GM18502 (cell line): ENCODE data around the gene SH3PXD2B.
"Not testable (repeated sequence)": the region's sequence is repeated elsewhere in the genome, so short reads cannot be mapped to it uniquely, and the experiment has no call there.

Experiments
- ATAC-seq: cut with Tn5 transposase; IDR thresholded peaks from one replicate; pipeline ENCODE4 v1.9.1; 2021; ENCODE audit warnings: mild to moderate bottlenecking; ENCODE audit not compliant: unreplicated experiment, poor library complexity

The SH3PXD2B gene

DNA sequence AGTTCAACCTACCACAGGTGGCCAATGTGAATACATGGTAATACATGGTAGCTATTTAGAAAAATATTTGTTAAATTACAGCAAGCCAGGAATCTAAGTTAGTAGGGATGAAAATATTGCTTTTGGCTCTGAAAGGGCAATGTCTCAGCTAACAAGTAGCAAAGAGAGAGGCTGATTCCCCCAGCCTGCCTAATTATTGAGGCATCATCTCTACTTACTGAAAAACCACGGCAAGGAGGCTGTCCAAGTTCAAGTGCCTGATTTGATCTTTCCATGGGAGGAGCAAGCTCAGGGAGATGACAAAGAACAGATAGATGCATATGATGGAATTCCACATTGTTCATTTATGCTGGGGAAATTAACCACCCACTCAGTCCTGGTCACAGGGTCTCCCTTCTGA, 142.0 kb downstream of the SH3PXD2B start:
- ATAC-seq: no peak

DNA sequence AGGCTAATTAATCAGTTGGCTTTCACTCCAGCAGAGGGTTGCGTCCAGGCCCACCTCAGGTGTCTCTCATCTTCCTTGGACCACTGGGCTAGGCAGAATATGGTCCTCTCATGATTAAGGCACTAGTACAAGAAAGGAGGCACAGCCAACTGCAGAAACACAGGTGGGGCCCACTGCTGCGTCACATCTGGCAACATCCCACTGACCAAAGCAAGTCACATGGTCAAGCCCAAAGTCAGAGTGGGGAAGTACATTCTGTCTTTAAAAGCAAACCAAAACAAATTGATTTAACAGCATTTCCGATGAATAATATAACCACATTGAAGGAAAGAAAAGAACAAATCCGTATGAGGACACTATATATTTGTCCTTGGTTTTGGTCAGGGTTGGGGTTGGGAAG, 142.7 kb downstream of the SH3PXD2B start:
- no peak for ATAC-seq

DNA sequence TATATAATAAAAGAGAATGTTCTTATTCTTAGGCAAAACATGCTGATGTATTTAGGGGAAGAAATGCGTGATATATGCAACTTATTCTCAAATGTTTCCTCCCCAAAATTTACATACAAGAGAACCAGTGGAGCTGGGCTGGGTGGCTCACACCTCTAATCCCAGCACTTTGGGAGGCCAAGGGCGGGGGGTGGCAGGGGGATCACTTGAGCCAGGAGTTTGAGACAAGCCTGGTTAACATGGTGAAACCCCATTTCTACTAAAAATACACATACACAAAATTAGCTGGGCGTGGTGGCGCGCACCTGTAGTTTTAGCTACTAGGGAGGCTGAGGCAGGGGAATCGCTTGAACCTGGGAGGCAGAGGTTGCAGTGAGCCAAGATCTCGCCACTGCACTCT, 143.3 kb downstream of the SH3PXD2B start:
- no peak for ATAC-seq

DNA sequence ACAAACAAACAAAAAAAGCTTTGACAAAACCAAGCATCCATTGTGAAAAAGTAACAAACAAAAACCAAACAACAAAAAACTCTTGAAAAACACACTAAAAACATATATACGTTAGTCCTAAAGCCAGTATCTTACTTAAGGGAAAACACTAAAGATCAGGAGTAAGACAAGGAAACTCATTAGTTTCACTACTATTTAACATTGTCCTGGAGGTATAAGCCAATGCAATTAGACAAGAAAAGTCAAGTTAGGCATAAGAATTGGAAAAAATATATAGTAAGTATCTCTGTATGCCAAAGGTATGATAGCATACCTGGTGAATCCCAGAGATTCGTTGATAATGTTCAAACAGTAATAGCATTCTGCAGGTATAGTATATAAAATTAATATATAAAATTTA, 148.9 kb downstream of the SH3PXD2B start:
- ATAC-seq: no peak

DNA sequence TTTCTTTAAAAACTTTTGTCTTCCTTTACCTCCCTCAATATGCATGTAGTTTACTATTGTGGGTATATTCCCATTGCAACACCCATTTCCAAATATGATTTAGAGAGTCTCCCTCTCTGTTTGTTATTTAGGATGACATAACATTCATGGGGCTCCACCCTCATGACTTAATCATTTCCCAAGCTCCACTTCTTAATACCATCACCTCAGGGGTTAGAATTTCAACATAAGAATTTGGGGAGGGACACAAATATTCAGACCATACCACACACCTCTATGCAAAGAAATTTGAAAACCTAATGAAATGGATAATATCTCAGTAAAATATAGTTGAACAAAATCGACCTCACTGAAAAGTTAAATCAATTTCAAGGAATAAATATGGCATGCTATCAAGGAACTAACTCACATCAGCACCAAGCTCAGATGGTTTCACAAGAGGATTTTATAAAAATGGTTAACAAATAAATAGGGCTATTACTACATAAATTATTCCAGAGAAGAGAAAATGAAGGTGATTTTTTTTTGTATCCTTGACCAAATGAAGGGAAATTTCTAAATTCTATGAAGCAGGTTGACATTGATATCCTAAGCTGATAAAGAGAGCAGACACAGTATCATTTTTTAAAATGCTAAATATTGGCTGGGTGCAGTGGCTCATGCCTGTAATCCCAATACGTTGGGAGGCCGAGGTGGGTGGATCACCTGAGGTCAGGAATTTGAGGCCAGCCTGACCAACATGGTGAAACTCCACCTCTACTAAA, 150.6 kb downstream of the SH3PXD2B start:
- ATAC-seq: no peak

DNA sequence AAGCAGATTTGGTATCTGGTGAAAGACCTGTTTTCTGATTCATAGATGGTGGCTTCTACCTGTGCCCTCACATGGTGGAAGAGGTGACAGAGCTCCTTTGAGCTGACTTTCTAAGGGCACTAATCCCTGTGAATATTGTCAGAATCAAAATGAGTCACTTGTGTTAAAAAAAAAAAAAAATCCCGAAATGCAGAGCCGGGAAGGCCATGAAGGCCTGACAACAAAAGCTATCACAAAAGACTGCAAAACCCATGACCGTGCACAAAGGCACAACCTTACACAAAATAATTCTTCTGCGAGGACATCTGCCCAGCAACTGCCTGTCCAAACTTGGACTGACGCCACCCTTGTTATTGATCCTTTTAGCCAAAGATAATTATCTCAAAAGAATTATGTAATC, 151.2 kb downstream of the SH3PXD2B start:
- no peak for ATAC-seq

DNA sequence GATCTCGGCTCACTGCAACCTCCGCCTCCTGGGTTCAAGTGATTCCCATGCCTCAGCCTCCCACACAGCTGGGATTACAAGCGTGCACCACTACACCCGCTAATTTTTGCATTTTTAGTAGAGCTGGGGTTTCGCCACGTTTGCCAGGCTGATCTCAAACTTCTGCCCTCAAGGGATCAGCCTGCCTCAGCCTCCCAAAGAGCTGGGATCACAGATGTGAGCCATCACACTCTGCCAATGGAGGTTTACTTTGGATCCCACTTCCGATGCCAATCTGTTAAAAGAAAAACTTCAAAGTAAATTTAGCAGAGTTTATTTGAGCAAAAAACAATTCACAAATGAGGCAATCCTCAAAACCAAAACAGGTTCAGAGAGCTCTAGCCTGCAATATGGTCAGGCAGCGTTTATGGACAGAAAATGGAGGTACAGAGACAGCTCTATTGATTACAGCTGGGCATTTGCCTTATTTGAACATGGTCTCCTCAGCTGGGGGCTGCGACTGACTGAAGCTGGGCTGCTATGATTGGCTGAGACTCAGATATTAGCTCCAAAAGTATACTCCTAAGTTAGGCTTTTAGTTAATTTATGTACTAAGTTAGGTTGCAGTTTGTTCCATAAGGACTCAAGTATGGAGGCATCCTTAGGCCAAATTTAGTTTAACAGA, 152.1 kb downstream of the SH3PXD2B start:
- ATAC-seq: no peak

DNA sequence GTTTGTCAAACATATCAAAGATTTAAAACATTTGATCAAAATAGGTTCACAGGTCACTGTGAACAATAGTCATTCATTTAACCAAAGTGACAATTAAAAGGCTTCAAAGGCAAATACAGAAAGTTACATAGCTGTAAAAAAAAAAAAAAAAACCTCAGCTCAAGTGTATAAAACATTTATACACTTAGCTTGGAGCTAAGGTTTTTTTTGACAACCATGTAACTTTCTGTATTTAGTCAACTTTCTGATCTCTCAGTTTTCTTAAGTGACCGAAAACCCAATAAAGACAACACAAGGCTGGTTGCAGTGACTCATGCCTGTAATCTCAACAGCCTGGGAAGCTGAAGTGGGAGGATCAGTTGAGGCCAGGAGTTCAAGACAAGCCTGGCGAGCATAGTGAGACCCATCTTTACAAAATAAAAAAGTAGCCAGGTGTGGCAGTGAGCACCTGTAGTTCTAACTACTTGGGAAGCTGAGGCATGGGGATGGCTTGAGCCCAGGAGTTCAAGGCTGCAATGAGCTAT, 154.3 kb downstream of the SH3PXD2B start:
- no peak for ATAC-seq

DNA sequence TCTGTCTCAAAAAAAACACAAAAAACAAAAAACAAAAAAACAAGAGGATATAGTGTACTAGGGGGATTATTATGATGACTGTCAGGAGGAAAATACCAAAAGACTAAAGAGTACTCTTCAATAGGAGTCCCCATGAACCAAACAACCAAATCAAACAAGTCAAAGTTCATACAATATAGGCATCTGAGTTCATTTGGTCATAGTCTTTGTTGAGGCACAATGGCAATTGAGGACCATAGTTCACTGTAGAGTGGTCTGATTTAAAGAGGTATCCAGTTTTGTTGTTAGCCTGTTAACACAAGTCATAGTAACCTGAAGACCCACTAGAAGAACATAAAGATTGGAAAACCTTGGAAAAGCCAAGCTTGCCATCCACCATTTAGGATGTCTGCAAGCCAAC, 159.5 kb downstream of the SH3PXD2B start:
- ATAC-seq: no peak

DNA sequence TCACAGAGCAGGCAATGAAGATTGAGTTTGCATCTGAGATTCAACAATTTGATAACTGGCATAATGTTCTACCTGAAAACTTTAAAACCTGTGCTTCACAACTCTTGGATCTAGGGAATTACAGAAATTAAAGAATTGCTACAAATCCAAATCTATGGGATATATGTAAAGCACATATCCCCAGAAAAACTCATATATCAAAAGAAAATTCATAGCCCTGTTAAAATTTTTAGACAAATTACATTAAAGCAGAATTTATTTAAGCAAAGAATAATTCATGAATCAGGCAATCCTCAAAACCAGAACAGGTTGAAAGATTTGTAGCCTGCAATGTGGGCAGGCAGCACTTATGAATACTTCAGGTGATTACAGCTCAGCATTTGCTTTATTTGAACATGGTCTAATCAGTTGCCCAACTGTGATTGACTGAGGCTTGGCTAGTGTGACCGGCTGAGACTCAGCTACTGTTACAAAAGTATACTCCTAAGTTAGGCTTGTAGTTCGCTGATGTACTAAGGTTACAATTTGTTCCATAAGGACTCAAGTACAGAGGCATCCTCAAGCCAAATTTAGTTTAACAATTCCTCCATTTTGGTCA, 160.5 kb downstream of the SH3PXD2B start:
- ATAC-seq: no peak

DNA sequence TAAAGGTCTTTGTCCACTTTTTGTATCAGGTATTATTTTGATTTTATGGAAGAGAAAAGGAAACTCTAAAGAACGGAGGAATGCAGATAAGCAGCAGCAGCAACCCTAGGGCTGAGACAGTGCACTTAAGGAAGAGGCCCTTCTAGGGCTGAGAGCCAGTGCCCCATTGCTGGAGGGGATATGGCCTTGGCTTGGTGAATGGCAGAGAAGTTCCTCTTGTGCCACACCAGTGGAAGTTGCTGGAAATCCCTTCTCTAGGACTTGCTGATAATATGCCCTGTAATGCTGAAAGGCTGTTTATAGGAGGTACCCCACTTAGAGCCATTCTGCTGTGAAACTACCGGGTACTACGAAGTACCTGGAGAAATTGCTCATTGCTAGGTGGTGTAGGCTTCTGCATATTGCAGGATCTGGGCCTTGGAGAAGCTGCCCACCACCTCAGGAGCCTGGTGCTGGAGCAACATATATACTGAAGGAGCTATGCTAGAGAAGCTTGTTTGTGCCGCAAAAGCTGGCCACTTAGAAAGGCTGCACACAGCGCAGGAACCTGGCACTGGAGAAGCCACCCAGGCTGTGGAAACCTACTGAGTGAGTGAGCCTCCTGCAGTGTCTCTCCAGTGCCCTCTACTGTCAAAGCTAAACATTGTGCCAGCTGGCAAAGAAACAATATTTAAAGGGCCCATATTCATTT, 161.1 kb downstream of the SH3PXD2B start:
- ATAC-seq: peak; percentile 83

DNA sequence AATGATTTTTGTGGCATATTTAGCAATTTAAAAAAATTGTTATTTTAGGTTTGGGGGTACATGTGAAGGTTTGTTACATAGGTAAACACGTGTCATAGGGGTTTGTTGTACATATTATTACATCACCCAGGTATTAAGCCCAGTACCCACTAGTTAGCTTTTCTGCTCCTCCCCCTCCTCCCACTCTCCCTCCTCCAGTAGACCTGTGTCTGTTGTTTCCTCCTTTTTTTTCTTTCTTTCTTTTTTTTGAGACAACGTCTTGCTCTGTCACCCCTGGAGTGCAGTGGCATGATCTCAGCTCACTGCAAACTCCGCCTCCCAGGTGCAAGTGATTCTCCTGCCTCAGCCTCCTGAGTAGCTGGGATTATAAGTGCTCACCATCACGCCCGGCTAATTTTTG, 162.5 kb downstream of the SH3PXD2B start:
- ATAC-seq: not testable (repeated sequence)

DNA sequence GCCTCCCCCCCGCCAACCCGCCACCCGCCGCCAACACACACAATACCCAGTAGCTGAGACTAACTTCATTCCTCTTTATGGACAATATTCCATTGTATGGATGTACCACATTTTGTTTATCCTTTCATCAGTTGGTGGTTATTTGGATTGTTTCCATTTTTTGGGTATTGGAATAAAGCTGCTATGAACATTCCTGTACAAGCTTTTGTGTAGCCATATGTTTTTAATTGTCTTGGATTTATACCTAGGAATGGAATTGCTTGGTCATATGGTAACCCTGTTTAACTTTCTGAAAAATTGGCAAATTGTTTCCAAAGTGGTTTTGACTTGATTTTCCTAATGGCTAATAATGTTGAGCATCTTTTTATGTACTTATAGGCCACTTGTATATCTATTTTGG, 165.9 kb downstream of the SH3PXD2B start:
- ATAC-seq: no peak

DNA sequence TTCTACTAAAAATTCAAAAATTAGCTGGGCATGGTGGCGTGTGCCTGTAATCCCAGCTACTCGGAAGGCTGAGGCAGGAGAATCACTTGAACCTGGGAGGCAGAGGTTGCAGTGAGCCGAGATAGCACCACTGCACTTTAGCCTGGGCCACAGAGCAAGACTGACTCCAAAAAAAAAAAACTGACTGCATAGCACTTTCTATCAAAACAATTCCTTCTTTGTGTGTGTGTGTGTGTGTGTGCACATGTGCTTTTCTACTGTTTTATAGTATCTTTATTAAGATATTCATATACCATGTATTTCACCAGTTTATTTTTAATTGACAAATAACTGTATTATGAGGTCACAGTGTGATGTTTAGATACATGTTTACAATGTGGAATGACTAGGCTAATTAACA, 167.2 kb downstream of the SH3PXD2B start:
- ATAC-seq: not testable (repeated sequence)

DNA sequence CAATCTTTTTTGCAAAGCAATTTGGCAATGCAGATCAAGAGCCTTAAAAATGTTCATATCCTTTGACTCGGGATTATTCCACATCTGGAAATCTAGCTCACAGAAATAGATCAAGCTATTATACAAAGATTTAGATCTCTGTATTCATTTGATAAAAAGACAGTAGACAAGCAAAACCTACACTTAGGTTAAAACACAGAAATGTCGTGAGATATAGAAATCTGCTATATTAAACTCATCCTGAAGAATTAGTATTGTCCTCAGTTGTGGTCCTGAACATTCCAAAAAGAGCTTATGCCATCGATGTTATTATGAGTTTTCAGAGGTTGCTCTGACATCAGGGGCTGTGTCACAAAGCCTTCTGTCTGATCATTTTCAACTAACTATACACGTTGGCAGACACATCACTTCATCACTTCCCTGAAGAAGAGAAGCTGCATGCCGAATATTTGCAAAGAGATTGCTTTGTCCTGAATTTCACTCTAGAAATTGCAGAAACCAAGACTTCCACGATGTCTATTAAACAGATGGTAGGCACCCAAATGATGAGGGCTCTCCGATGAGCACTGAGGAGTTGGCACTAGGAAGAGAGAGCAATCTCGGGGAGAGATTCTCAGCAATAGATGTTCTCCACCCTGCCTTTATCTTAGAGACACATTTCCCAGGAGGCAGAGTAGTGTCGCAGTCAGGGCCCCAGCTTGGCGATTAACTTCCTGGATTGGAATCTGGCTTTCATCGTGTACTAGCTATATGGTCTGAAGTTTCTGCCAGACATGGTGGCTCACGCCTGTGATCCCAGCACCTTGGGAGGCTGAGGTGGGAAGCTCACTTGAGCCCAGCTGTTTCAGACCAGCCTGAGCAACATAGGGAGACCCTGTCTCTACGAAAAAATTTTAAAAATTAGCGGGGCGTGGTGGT, 168.8 kb downstream of the SH3PXD2B start:
- no peak for ATAC-seq

DNA sequence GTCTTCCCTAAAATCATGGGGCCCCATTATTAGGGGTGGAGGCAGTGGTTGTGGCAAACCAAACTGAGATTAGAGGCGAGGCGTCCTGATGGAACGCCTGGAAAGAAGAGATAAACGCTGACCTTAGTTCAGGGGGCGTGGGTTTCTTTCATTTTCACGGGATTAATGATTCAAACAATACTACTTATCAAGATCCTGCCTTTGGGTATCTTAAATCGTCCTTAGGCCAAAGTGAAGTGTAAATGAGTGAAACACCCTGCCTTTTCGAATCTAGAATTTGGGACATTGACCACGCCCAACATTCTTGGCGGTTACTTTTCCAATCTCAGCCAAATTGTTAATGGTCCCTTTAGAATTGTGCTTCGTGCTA, 169.7 kb downstream of the SH3PXD2B start:
- ATAC-seq: no peak

DNA sequence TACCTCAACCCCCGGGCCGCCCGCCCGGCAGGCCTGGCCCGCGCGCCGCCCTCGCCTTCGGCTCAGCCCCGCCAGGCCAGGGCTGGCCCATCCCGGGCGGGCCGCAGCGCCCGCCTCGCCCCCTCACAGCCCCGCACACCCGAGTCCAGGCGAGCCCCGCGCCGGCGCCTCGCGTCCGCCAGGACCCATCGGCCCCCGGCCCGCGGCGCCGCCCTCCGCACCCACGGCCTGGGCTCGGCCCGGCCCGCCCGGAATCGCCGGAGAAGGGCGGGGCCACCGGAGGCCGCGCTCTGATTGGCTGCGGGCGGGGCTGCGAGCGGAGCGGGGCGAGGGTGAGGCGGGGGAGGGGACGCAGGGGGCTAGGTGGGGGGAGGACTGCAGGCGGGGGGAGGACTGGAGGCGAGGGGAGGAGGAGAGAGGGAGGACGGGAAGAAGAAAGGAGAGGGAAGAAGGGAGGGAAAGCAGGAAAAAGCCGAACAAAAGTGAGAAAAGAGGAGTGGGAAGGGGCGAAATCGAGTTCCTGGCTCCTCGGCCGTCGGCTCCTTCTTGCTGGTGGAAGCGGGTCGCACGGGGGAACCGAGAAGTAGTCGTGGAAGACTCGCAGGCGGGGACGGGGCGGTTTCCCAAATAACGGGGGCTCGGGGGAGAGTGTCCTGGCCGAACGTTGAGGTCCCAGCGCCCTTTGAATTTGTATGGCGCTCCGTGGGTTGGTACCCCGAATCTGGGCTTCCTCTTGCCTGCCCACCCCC, 170.3 kb downstream of the SH3PXD2B start:
- ATAC-seq: peak; percentile 79

DNA sequence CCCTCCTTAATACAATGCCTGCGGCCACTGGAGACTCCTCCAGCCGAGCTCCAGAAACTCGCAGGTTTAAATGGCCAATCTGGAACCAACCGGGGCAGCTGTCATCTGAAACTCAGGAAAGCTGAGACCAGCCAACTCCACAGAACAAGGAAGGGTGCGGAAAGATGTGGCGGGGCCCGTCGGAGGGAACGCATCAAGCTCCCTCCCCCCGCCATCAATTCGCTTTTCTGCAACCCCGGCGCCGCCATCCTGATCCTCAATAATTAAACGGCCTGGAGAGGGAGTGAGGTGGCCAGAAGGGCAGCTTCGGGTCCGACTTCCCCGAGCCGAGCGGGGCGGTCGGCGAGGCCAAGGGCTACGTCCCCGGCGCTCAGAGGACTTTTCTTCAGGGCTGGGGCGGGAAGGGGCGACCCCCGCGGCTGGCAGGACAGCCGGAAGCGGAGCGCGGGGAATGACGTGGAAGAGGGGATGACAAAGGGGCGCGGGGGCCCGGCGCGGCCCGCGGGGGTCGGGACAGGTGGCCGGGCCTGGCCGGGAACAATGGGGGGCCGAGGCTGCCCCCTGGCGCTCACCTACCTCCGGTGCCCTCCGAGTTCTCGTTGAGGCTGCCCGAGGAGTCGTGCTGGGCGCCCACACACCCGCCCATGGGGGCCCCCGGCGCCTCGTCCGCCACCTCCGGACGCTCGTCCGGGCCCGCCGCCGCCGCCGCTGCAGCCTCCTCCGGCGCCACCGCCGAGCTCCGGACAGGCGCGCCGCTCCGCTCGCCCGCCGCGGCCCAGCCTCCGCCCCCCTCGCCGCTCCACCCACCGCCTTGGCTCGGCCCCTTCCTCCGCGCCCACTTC, 171.1 kb downstream of the SH3PXD2B start, which contains the start of gene UBTD2:
TSS of gene UBTD2 (minus strand) at position 745 of the 842 bp plus-strand sequence. CDS start at position 646, 99 bp downstream.
- ATAC-seq: peak; percentile 89
